ENCODE data around the gene LRP5.

- TF ChIP-seq GATA2 (IDR thresholded peaks at IDR 0.05; ENCODE audit: low read depth, low read length) (no peak), GATA3 (IDR thresholded peaks at IDR 0.05; ENCODE audit: low read depth, low read length) (no peak)
Measured at GRCh38 chr11:68308068-68308467, 4.3 kb upstream of the LRP5 start.

Data from SH-SY5Y (cell line).